Hippocampal formation (tissue), 2 donors: ENCODE results near the gene CENPX.
A peak's percentile ranks its signal among the peaks of the same experiment; 100 is the strongest.

Experiments
- DNase-seq, 2 donors: peaks; one replicate each; lab custom pipeline; 2025; lab: John Stamatoyannopoulos, UW

The CENPX gene

GRCh38 chr17:82023447-82024241 lies 966 bp upstream of the CENPX start:
- no peak for DNase-seq

GRCh38 chr17:82022981-82023446 lies 336 bp upstream of the CENPX start, which contains the start of gene LRRC45:
Gene LRRC45 (plus strand): TSS chr17:82023305. CDS start chr17:82023644, 339 bp downstream.
- DNase-seq = peak; percentile 99 to 100

- DNase-seq = no peak
Measured at GRCh38 chr17:82021900-82022309, 773 bp downstream of the CENPX start.

GRCh38 chr17:82021107-82021899 lies 1.4 kb downstream of the CENPX start:
- DNase-seq = peak; percentile 36 to 75

GRCh38 chr17:82020572-82021106 lies 2.0 kb downstream of the CENPX start:
- DNase-seq = no peak

- no peak for DNase-seq
Measured at GRCh38 chr17:82019690-82020571, 2.7 kb downstream of the CENPX start.

- DNase-seq = no peak
Measured at GRCh38 chr17:82018989-82019689, 3.5 kb downstream of the CENPX start.

GRCh38 chr17:82018152-82018988 lies 4.3 kb downstream of the CENPX start:
- DNase-seq = no peak

- no peak for DNase-seq
Measured at GRCh38 chr17:82017612-82018151, 5.0 kb downstream of the CENPX start.

- no peak for DNase-seq
Measured at GRCh38 chr17:82016875-82017459, 5.7 kb downstream of the CENPX start.

- DNase-seq = no peak
Measured at GRCh38 chr17:82016061-82016874, 6.4 kb downstream of the CENPX start.

GRCh38 chr17:82015311-82015971 lies 7.2 kb downstream of the CENPX start:
- DNase-seq = no peak

GRCh38 chr17:82014971-82015310 lies 7.7 kb downstream of the CENPX start:
- no peak for DNase-seq

GRCh38 chr17:82014432-82014831 lies 8.2 kb downstream of the CENPX start:
- no peak for DNase-seq

GRCh38 chr17:82013772-82014321 lies 8.8 kb downstream of the CENPX start:
- no peak for DNase-seq

GRCh38 chr17:82013341-82013740 lies 9.3 kb downstream of the CENPX start:
- DNase-seq = peak in 1 of 2 donors; percentile 37

- DNase-seq = no peak
Measured at GRCh38 chr17:82012640-82013295, 9.9 kb downstream of the CENPX start.
